ENCODE results near the gene EMP3.

DNA sequence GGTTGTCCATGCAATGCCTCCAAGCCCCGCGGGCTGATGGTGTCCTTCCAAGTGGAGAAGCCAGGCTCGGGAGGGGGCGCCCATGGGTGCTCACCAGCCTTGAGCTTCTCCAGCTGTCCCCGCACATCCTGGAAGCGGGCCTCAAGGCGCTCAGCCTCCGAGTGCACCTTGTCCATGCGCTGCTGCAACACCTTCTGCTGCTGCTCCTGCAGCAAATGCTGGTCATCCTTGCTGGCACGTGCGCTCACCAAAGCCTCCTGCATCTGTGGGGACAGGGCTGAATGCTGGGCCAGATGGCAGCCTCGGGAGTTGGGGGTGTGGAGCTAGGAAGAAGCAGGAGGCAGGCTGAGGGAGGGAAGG is 22.8 kb upstream of the EMP3 start:
- TF ChIP-seq POLR2AphosphoS5 (IDR thresholded peaks at IDR 0.05): no peak
- TF ChIP-seq, protein P1, sequence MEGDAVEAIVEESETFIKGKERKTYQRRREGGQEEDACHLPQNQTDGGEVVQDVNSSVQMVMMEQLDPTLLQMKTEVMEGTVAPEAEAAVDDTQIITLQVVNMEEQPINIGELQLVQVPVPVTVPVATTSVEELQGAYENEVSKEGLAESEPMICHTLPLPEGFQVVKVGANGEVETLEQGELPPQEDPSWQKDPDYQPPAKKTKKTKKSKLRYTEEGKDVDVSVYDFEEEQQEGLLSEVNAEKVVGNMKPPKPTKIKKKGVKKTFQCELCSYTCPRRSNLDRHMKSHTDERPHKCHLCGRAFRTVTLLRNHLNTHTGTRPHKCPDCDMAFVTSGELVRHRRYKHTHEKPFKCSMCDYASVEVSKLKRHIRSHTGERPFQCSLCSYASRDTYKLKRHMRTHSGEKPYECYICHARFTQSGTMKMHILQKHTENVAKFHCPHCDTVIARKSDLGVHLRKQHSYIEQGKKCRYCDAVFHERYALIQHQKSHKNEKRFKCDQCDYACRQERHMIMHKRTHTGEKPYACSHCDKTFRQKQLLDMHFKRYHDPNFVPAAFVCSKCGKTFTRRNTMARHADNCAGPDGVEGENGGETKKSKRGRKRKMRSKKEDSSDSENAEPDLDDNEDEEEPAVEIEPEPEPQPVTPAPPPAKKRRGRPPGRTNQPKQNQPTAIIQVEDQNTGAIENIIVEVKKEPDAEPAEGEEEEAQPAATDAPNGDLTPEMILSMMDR (IDR thresholded peaks at IDR 0.05 in 8 of 11, conservative IDR thresholded peaks at IDR 0.05 in 3 of 11): no peak

All from spleen (tissue), 7 donors.